Measurements from ENCODE around the gene TNFRSF1B. TPM values are rescaled to one million over a fixed set of nuclear protein-coding genes. Genes with fewer than 3 reads are reported as not detected.

Gene TNFRSF1B
- total RNA-seq, 1 experiment from 2014 or later = 0.61 TPM

DNA sequence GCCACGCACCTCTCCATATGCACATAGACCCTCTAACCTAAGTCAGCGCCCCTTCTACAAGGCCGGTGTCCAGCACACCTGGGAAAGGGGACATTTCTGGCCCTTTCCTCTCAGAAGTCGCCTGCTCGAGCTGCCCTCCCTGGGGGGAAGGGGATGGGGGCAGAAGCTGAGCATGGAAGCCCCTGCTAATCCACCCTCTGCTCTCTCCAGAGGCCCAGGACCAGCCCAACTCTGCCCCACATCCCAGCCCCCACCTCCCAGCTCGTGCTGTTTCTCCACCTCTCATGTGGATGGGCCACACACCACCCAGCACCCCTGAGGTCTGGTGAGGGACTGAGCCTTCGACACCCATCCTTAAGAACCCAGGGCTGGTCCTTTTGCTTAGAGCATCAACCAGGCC is 14.8 kb downstream of the TNFRSF1B start:
- DNase-seq (ENCODE audit: low read depth, low spot score) (no peak), ATAC-seq (no peak)
- H3K9me3 ChIP-seq (ENCODE audit: control insufficient read depth in 1 of 2, insufficient read depth in 1 of 2, low read depth in 1 of 2, low read length in 2 of 2) = no peaks in the 10 kb centered on the region
- no peak overlapping the region for H3K4me3 ChIP-seq (replicated peaks in 1 of 2; ENCODE audit: low read depth in 1 of 2, low read length in 2 of 2)
- no peaks in the 10 kb centered on the region for H3K36me3 ChIP-seq (ENCODE audit: control insufficient read depth in 1 of 2, insufficient read depth in 2 of 2, low read length in 2 of 2)
- intact Hi-C loops (cut with micrococcal nuclease) = no loop called here
- no peak overlapping the region for H2AFZ ChIP-seq (ENCODE audit: low read depth, low read length, poor library complexity, severe bottlenecking)
- no peak overlapping the region for H3K4me2 ChIP-seq (ENCODE audit: low read length)
- CTCF ChIA-PET = interaction anchor here (2.0 kb wide), 1 partner anchor 15 kb away, joined by 5 read pairs; no protein-coding TSS in a partner anchor
- H3K79me2 ChIP-seq (ENCODE audit: insufficient read depth, low read length) = no peaks in the 10 kb centered on the region
- POLR2A ChIA-PET = no interaction called here
- no peak overlapping the region for H3K27ac ChIP-seq (ENCODE audit: low read depth, low read length)
- H3K9me2 ChIP-seq (ENCODE audit: insufficient read depth) = no peaks in the 10 kb centered on the region
- RAD21 ChIA-PET (ENCODE audit: low non-redundant PET in 1 of 2, low total read pairs in 2 of 2, uncharacterized antibody in 2 of 2, unreplicated experiment in 2 of 2) = no interaction called here
- no peaks in the 10 kb centered on the region for H3K27me3 ChIP-seq (ENCODE audit: insufficient read depth, low read length)
- H4K20me1 ChIP-seq (ENCODE audit: insufficient read depth) = no peaks in the 10 kb centered on the region
- BruUV-seq (replicated peaks) = no TSS peak
- no peak overlapping the region for H3K9ac ChIP-seq (ENCODE audit: low read length)
- H3K4me1 ChIP-seq (ENCODE audit: control insufficient read depth in 1 of 2, insufficient read depth in 2 of 2, low read length in 2 of 2) = peaks cover 24 to 35% of the 10 kb centered on the region in 2 experiments
- no peak for TF ChIP-seq ELF1 (IDR thresholded peaks at IDR 0.05; ENCODE audit: borderline replicate concordance, low read depth)
- TF ChIP-seq FOSL1 (IDR thresholded peaks at IDR 0.05; ENCODE audit: low read depth) = no peak
- TF ChIP-seq EGR1 (IDR thresholded peaks at IDR 0.05; ENCODE audit: low read depth) = no peak
- TF ChIP-seq ZFX (IDR thresholded peaks at IDR 0.05) = no peak
- TF ChIP-seq EZH2 (IDR thresholded peaks at IDR 0.05) = no peak

DNA sequence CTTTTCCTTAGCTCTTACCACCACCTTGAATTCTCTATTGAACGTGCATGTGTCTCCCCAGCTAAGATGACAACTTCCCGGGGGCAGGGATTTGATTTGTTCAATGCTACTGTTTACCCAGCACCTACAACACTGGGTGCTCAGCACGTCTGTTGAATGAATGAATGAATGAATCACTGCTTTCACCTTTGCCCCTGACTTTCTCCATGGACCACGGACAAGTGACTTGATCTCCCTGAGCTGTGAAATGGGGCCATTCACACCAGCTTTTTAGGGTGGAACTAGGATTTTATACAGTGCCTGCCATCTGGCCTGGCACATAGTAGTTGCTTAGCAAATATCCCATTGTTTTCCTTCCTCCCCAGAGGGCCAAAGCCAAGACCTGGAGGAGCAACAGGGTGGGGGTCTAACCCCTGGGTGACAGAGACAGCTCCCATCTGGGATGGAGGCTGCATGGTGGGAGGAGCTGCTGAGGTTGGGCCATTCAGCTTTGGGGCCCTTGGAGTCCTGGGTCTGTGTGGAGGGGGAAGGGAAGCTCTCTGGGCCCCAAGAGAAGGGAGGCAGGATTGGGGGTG is 15.7 kb downstream of the TNFRSF1B start:
- ChIA-PET POLR2A (interaction anchor here (0.9 to 1.2 kb wide), 2 partner anchors 10 to 275 kb away, joined by 3 to 6 read pairs; no protein-coding TSS in a partner anchor), RAD21 (ENCODE audit: low non-redundant PET in 1 of 2, low total read pairs in 2 of 2, uncharacterized antibody in 2 of 2, unreplicated experiment in 2 of 2) (no interaction called here)

More for the DNA sequence above, 15.7 kb downstream of the TNFRSF1B start:
- no peaks in the 10 kb centered on the region for H3K36me3 ChIP-seq (ENCODE audit: control insufficient read depth in 1 of 2, insufficient read depth in 2 of 2, low read length in 2 of 2)
- H3K9me3 ChIP-seq (ENCODE audit: control insufficient read depth in 1 of 2, insufficient read depth in 1 of 2, low read depth in 1 of 2, low read length in 2 of 2) = no peaks in the 10 kb centered on the region
- ATAC-seq (no peak), DNase-seq (ENCODE audit: low read depth, low spot score) (no peak)
- intact Hi-C loops (cut with micrococcal nuclease) = no loop called here
- H3K9me2 ChIP-seq (ENCODE audit: insufficient read depth) = no peaks in the 10 kb centered on the region
- TF ChIP-seq EGR1 (IDR thresholded peaks at IDR 0.05; ENCODE audit: low read depth) (no peak), POLR2AphosphoS5 (IDR thresholded peaks at IDR 0.05; ENCODE audit: low read depth, low read length) (no peak)
- peaks cover 22 to 32% of the 10 kb centered on the region in 2 experiments for H3K4me1 ChIP-seq (ENCODE audit: control insufficient read depth in 1 of 2, insufficient read depth in 2 of 2, low read length in 2 of 2)
- no peaks in the 10 kb centered on the region for H3K79me2 ChIP-seq (ENCODE audit: insufficient read depth, low read length)
- H3K4me2 ChIP-seq (ENCODE audit: low read length) = no peak overlapping the region
- no peak overlapping the region for H3K27ac ChIP-seq (ENCODE audit: low read depth, low read length)
- no peaks in the 10 kb centered on the region for H3K27me3 ChIP-seq (ENCODE audit: insufficient read depth, low read length)
- H4K20me1 ChIP-seq (ENCODE audit: insufficient read depth) = no peaks in the 10 kb centered on the region
- CTCF ChIA-PET = interaction anchor here (1.3 to 2.0 kb wide), 2 partner anchors 14 to 58 kb away, joined by 5 to 6 read pairs; no protein-coding TSS in a partner anchor
- H3K4me3 ChIP-seq (replicated peaks in 1 of 2; ENCODE audit: low read depth in 1 of 2, low read length in 2 of 2) = no peak overlapping the region
- no TSS peak for BruUV-seq (replicated peaks)
- H2AFZ ChIP-seq (ENCODE audit: low read depth, low read length, poor library complexity, severe bottlenecking) = no peak overlapping the region
- no peak overlapping the region for H3K9ac ChIP-seq (ENCODE audit: low read length)
